GM12874 (cell line): Measurements from ENCODE around the gene PHKB.

Experiments used
- CTCF ChIP-seq: IDR thresholded peaks from 2 replicates; pipeline ENCODE4 v1.5.1; 2011; ENCODE audit warnings: low read depth, mild to moderate bottlenecking, control low read depth, low read length, moderate library complexity; ENCODE audit not compliant: insufficient read depth

PHKB gene

GRCh38 chr16:47460711-47461597, at the start of gene PHKB, which contains the start of gene ITFG1:
PHKB (plus strand) TSS chr16:47461331; CDS start chr16:47461351, 20 bp downstream.
ITFG1 (minus strand) TSS chr16:47461063; CDS start chr16:47461045, 18 bp downstream.
- TF ChIP-seq CTCF = peak; percentile 10; the same call in 1 of the 2 replicates

GRCh38 chr16:47413041-47413440, 48.1 kb upstream of the PHKB start:
- TF ChIP-seq CTCF = no peak

- no peak for TF ChIP-seq CTCF
Measured at GRCh38 chr16:47416869-47417268, 44.3 kb upstream of the PHKB start.

- TF ChIP-seq CTCF = no peak
Measured at GRCh38 chr16:47424846-47425245, 36.3 kb upstream of the PHKB start.

- TF ChIP-seq CTCF = no peak
Measured at GRCh38 chr16:47426806-47427205, 34.3 kb upstream of the PHKB start.

- TF ChIP-seq CTCF = no peak
Measured at GRCh38 chr16:47431960-47432359, 29.2 kb upstream of the PHKB start.

GRCh38 chr16:47446431-47446830, 14.7 kb upstream of the PHKB start:
- TF ChIP-seq CTCF = no peak
